GM12892 (cell line): ENCODE measurements around the gene SPTB.

Experiments
- POLR2A ChIP-seq: IDR thresholded peaks from 2 replicates; pipeline ENCODE4 v1.6.1; 2011; ENCODE audit warnings: low read depth, low read length, control low read depth
- POLR2AphosphoS5 ChIP-seq: IDR thresholded peaks from 2 replicates; pipeline ENCODE4 v1.6.1; 2011; ENCODE audit warnings: low read depth, low read length, control low read depth
- TAF1 ChIP-seq: IDR thresholded peaks from 2 replicates; pipeline ENCODE4 v1.6.1; 2011; ENCODE audit warnings: low read depth, mild to moderate bottlenecking, control low read depth, low read length, borderline replicate concordance

DNA sequence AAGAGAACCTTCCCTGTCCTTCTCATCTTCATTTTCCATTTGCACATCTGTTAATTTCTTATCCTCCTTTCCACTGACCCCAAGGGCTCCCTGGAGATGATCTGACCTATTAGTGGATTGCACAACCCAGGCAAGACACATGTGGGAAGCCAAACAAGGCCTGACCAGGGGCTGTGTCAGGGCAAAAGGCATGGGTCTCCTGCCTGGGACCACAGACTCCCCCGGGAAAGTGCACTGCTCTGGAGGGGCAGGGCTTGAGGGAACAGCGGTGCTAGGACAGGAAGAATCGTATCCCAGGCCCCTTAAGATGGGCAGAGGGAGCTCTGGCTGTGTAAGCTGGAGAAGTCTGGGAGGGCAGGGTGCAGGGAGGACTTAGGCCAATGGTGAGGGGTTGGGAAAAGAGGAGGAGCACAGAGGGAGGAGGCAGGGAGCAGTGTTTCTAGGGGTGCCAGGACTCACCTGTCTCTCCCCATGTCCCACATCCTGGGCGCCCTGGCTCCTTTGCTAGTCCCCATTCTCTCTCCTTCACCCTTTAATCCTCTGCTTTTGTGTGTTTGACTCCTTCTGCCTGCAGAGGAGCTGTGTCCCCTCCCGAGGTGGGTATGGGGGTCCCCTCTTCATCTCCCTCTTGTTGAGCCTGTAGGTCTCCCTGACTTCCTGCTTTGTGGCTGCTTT lies 150.2 kb downstream of the SPTB start:
- TF ChIP-seq POLR2A (no peak), POLR2AphosphoS5 (no peak), TAF1 (no peak)
